ENCODE measurements around the gene KRT1. TPM values are rescaled to one million over a fixed set of nuclear protein-coding genes. Genes with fewer than 3 reads are reported as not detected.

The KRT1 gene
- total RNA-seq, 6 experiments from 2014 or later = not detected

DNA sequence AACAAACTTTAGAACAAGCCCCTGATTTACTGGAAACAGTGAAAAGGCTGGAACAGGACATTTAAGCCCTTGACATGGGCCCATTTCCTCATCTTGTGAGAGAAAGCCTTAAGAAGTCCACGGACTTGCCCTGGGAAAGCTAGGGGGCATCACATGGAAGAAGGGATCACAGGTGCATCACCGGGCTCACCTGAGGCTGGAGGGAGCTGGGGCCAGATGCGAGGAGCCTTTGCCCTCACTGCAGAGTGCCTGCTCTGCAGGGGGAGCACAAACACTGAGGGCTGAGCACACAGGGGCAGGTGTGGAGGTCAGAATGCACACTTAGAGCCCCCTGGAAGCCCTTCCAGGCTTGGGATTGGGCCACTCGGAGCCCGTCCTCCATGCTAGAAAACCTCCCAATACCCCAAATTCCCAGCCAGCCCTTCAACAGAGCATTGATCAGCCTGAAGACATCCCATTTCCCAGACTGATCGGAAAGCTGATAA, 5.2 kb upstream of the KRT1 start:
- Histone ChIP-seq H3K27ac (no peak overlapping the region), H3K4me3 (no peak overlapping the region), H3K9me3 (no peaks in the 10 kb centered on the region), H3K36me3 (no peaks in the 10 kb centered on the region), H3K4me1 (no peaks in the 10 kb centered on the region), H3K27me3 (no peaks in the 10 kb centered on the region)
- no peak for ATAC-seq
- intact Hi-C loops (cut with DNase I) = no loop called here
- no peak for TF ChIP-seq POLR2A (IDR thresholded peaks at IDR 0.05)
- TF ChIP-seq, protein P1, sequence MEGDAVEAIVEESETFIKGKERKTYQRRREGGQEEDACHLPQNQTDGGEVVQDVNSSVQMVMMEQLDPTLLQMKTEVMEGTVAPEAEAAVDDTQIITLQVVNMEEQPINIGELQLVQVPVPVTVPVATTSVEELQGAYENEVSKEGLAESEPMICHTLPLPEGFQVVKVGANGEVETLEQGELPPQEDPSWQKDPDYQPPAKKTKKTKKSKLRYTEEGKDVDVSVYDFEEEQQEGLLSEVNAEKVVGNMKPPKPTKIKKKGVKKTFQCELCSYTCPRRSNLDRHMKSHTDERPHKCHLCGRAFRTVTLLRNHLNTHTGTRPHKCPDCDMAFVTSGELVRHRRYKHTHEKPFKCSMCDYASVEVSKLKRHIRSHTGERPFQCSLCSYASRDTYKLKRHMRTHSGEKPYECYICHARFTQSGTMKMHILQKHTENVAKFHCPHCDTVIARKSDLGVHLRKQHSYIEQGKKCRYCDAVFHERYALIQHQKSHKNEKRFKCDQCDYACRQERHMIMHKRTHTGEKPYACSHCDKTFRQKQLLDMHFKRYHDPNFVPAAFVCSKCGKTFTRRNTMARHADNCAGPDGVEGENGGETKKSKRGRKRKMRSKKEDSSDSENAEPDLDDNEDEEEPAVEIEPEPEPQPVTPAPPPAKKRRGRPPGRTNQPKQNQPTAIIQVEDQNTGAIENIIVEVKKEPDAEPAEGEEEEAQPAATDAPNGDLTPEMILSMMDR (IDR thresholded peaks at IDR 0.05) = no peak
- DNase-seq = no peak
- WGBS (ENCODE audit: insufficient coverage, low coverage, low lambda C conversion rate, missing lambda C conversion rate) = 10% methylated on average over 1 of the region's 6 CpGs

DNA sequence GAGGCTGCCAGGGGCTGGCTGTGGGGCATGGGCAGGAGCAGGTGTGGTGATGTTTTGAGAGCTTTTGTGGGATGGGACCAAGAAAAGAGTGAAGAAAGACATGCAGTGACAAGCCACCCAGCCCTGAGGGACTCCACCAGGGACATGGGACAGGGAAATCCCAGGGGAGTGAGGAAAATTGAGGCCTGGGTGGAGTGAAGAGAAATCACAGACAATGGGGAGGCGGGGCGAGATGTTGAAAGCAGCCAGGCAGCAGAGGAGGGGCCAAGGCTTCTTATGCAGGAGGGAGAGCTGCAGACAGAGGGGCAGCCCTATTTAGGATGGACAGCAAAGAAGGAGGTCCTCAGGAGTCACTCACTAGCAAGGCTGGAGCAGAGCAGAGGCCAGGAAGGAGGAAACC, 4.2 kb upstream of the KRT1 start:
- no peaks in the 10 kb centered on the region for H3K36me3 ChIP-seq
- no peak for ATAC-seq

DNA sequence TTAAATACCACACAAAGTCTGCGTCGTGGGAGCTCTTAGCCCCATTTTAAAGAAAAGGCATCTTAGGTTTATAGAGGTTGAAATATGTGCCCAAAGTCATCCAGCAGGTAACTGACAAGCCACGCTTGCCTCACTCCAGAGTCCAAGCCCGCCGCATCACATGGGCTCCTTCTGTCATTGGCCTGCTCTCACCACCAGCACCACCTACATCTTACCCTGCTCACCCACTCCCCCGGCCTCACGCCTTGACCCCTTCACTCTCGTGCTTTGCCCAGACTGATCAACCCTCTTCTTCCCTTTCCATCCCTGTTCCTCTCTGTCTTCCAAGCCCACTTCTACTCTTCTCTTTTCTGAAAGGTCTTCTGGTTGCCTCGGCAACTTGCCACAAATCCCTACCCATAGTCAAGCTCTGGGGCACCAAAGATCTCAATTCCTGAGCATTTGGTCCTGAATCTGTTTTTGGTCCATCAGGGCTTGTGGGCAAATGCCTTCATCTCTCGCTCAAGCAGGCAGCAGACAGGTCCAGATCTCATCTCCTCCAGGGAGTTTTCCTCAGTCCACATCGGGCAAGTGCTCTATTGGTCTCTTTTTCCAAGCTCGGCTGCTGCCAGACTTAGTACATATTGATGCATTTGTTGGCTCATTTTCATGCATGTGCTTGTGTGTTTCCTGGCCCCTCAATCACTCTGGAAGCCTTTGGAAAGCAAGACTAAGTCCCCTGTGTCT, 3.5 kb upstream of the KRT1 start:
- no peaks in the 10 kb centered on the region for H3K27me3 ChIP-seq
- no peaks in the 10 kb centered on the region for H3K9me3 ChIP-seq
- no peaks in the 10 kb centered on the region for H3K4me1 ChIP-seq
- 59% methylated on average over 8 of the region's 12 CpGs for WGBS (ENCODE audit: insufficient coverage, low coverage, low lambda C conversion rate, missing lambda C conversion rate)
- ATAC-seq (no peak), DNase-seq (no peak)
- TF ChIP-seq POLR2A (IDR thresholded peaks at IDR 0.05) = no peak
- TF ChIP-seq, protein P1 (IDR thresholded peaks at IDR 0.05) = no peak
- H3K36me3 ChIP-seq = no peaks in the 10 kb centered on the region
- no peak overlapping the region for H3K4me3 ChIP-seq
- no peak overlapping the region for H3K27ac ChIP-seq
- intact Hi-C loops (cut with DNase I) = no loop called here

More for the DNA sequence above, 4.2 kb upstream of the KRT1 start:
- Histone ChIP-seq H3K9me3 (no peaks in the 10 kb centered on the region), H3K27ac (no peak overlapping the region), H3K4me1 (no peaks in the 10 kb centered on the region), H3K4me3 (no peak overlapping the region), H3K27me3 (no peaks in the 10 kb centered on the region)
- TF ChIP-seq, protein P1 (IDR thresholded peaks at IDR 0.05) = no peak
- no peak for TF ChIP-seq POLR2A (IDR thresholded peaks at IDR 0.05)
- 29% methylated on average over 2 of the region's 2 CpGs for WGBS (ENCODE audit: insufficient coverage, low coverage, low lambda C conversion rate, missing lambda C conversion rate)
- intact Hi-C loops (cut with DNase I) = no loop called here
- no peak for DNase-seq

DNA sequence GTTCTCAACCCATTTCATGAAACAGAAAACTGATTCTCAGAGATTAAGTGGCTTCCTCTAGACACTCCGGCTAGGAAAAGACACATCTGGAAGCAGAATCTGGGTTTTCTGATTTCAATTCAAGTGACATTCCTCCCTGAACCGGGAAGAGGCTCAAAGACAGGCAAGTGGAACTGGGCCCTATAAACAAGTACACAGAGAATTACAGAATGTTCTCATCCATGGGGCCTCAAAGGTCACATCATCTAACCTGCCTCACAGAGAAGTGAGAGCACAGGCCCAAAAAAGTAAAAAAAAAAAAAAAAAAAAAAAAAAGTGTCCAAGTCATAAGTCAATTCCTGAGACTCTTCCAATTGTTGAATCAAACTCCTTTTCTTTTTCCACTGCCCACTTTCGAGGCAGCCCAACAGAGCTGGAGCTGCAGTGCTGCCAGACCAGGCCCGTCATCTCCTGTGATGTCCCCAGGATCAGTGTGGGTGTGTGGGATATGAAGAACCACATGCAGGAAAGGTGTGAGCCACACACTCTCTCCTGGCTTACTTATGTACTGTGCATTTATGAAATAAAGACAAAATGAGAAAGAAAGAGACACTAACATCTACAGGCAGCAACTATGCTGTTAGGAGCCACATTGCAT, 2.8 kb upstream of the KRT1 start:
- Histone ChIP-seq H3K27me3 (no peaks in the 10 kb centered on the region), H3K36me3 (no peaks in the 10 kb centered on the region)
- intact Hi-C loops (cut with DNase I) = no loop called here

More for the DNA sequence above, 2.8 kb upstream of the KRT1 start:
- DNase-seq (no peak), ATAC-seq (no peak)
- no peaks in the 10 kb centered on the region for H3K4me1 ChIP-seq
- WGBS (ENCODE audit: insufficient coverage, low coverage, low lambda C conversion rate, missing lambda C conversion rate) = 60% methylated on average over 4 of the region's 4 CpGs
- H3K9me3 ChIP-seq = no peaks in the 10 kb centered on the region
- no peak for TF ChIP-seq POLR2A (IDR thresholded peaks at IDR 0.05)
- TF ChIP-seq, protein P1 (IDR thresholded peaks at IDR 0.05) = no peak
- no peak overlapping the region for H3K27ac ChIP-seq
- no peak overlapping the region for H3K4me3 ChIP-seq
